ENCODE measurements around the gene TREX2.

TREX2 gene

GRCh38 chrX:153426204-153426603, 19.7 kb downstream of the TREX2 start:
- H3K27ac ChIP-seq (ENCODE audit: low read depth, low read length, poor library complexity, severe bottlenecking) = no peak overlapping the region
- no peak overlapping the region for H3K4me3 ChIP-seq (ENCODE audit: low read depth, low read length, poor library complexity, severe bottlenecking)
- H4K20me1 ChIP-seq (ENCODE audit: insufficient read depth, low read length) = no peaks in the 10 kb centered on the region
- H3K9me3 ChIP-seq (ENCODE audit: low read length) = no peaks in the 10 kb centered on the region
- H3K79me2 ChIP-seq (ENCODE audit: insufficient read depth, low read length) = no peaks in the 10 kb centered on the region
- no peak overlapping the region for H3K4me2 ChIP-seq (ENCODE audit: low read length)
- no peaks in the 10 kb centered on the region; the same call in 1 of the 2 replicates for H3K27me3 ChIP-seq (ENCODE audit: insufficient read depth, low read length)
- H3F3A ChIP-seq (ENCODE audit: insufficient read depth, low read length) = no peaks in the 10 kb centered on the region
- no peaks in the 10 kb centered on the region for H3K4me1 ChIP-seq (ENCODE audit: insufficient read depth, low read length, severe bottlenecking)
- no peaks in the 10 kb centered on the region for H3K36me3 ChIP-seq (ENCODE audit: insufficient read depth, low read length)
- no peaks in the 10 kb centered on the region for H3K9me2 ChIP-seq (ENCODE audit: low read depth, low read length)
- TF ChIP-seq EZH2 (IDR thresholded peaks at IDR 0.05; ENCODE audit: borderline replicate concordance, low read length) = no peak
- TF ChIP-seq CTCF (IDR thresholded peaks at IDR 0.05; ENCODE audit: low read length) = no peak
- H2AFZ ChIP-seq (ENCODE audit: low read length) = no peak overlapping the region
- H3K9ac ChIP-seq (ENCODE audit: low read length) = no peak overlapping the region

- Histone ChIP-seq H3K4me1 (ENCODE audit: insufficient read depth, low read length, severe bottlenecking) (no peaks in the 10 kb centered on the region), H3K36me3 (ENCODE audit: insufficient read depth, low read length) (no peaks in the 10 kb centered on the region), H3K27me3 (ENCODE audit: insufficient read depth, low read length) (no peaks in the 10 kb centered on the region), H3K9me2 (ENCODE audit: low read depth, low read length) (no peaks in the 10 kb centered on the region), H2AFZ (ENCODE audit: low read length) (no peak overlapping the region), H3K9ac (ENCODE audit: low read length) (no peak overlapping the region), H3K4me2 (ENCODE audit: low read length) (no peak overlapping the region), H3K4me3 (ENCODE audit: low read depth, low read length, poor library complexity, severe bottlenecking) (no peak overlapping the region), H3K9me3 (ENCODE audit: low read length) (no peaks in the 10 kb centered on the region), H4K20me1 (ENCODE audit: insufficient read depth, low read length) (no peaks in the 10 kb centered on the region), H3K79me2 (ENCODE audit: insufficient read depth, low read length) (no peaks in the 10 kb centered on the region), H3K27ac (ENCODE audit: low read depth, low read length, poor library complexity, severe bottlenecking) (no peak overlapping the region), H3F3A (ENCODE audit: insufficient read depth, low read length) (no peaks in the 10 kb centered on the region)
- TF ChIP-seq CTCF (IDR thresholded peaks at IDR 0.05; ENCODE audit: low read length) = no peak
- TF ChIP-seq EZH2 (IDR thresholded peaks at IDR 0.05; ENCODE audit: borderline replicate concordance, low read length) = no peak
These were observed 22.2 kb downstream of the TREX2 start for GRCh38 chrX:153423652-153424051.

- TF ChIP-seq EZH2 (IDR thresholded peaks at IDR 0.05; ENCODE audit: borderline replicate concordance, low read length) (no peak), CTCF (IDR thresholded peaks at IDR 0.05; ENCODE audit: low read length) (no peak)
- H3K4me1 ChIP-seq (ENCODE audit: insufficient read depth, low read length, severe bottlenecking) = no peaks in the 10 kb centered on the region
- no peaks in the 10 kb centered on the region for H3K27me3 ChIP-seq (ENCODE audit: insufficient read depth, low read length)
These were observed 24.0 kb downstream of the TREX2 start for GRCh38 chrX:153421856-153422255.

More at GRCh38 chrX:153421856-153422255, 24.0 kb downstream of the TREX2 start:
- no peak overlapping the region for H3K4me3 ChIP-seq (ENCODE audit: low read depth, low read length, poor library complexity, severe bottlenecking)
- no peak overlapping the region for H2AFZ ChIP-seq (ENCODE audit: low read length)
- no peaks in the 10 kb centered on the region for H3K9me2 ChIP-seq (ENCODE audit: low read depth, low read length)
- H3K79me2 ChIP-seq (ENCODE audit: insufficient read depth, low read length) = no peaks in the 10 kb centered on the region
- no peaks in the 10 kb centered on the region for H3F3A ChIP-seq (ENCODE audit: insufficient read depth, low read length)
- H3K9ac ChIP-seq (ENCODE audit: low read length) = no peak overlapping the region
- no peak overlapping the region for H3K4me2 ChIP-seq (ENCODE audit: low read length)
- H3K36me3 ChIP-seq (ENCODE audit: insufficient read depth, low read length) = no peaks in the 10 kb centered on the region
- no peaks in the 10 kb centered on the region for H4K20me1 ChIP-seq (ENCODE audit: insufficient read depth, low read length)
- H3K27ac ChIP-seq (ENCODE audit: low read depth, low read length, poor library complexity, severe bottlenecking) = no peak overlapping the region
- no peaks in the 10 kb centered on the region for H3K9me3 ChIP-seq (ENCODE audit: low read length)
